ENCODE measurements around the gene TSR2. TPM values are rescaled to one million over a fixed set of nuclear protein-coding genes. Genes with fewer than 3 reads are reported as not detected.

Gene TSR2
- total and polyA plus RNA-seq, 2 donors (not counting 3 experiments of a cell fraction or from before 2014, with no cell fraction given), result 12.4 to 22.8 TPM

DNA sequence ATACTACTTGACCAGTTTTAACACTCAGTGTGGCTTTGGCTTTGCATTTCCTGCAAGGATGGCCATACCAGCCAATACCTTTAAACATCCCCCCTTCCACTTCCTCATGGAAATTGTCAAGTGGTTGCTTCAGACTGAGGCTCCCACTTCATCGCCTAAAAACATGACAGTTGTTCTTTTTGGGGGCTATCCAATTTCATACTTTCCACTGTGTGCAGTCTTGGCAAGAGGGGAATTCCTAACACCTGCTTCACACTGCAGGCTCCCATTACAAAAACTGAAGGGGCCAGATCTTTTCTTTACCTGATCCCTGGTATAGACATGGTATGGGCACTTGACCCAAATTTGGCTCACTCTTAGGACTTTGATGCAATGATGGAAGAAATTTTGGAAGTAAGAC, 28.5 kb upstream of the TSR2 start:
- no peak for FAIRE-seq
- Histone ChIP-seq H3K9ac (replicated peaks; ENCODE audit: extremely low read depth, insufficient read depth, low read length) (no peak overlapping the region), H3K4me1 (ENCODE audit: control insufficient read depth, extremely low read depth, insufficient read depth, low read length) (no peaks in the 10 kb centered on the region), H3K79me2 (ENCODE audit: control insufficient read depth, insufficient read depth, low read length) (no peaks in the 10 kb centered on the region), H3K36me3 (ENCODE audit: control insufficient read depth in 2 of 2, extremely low read depth in 1 of 2, insufficient read depth in 2 of 2, low read length in 2 of 2) (no peaks in the 10 kb centered on the region), H3K4me3 (replicated peaks in 1 of 3; ENCODE audit: insufficient read depth in 1 of 3, low read depth in 1 of 3, low read length in 3 of 3) (no peak overlapping the region), H3K9me3 (replicated peaks; ENCODE audit: control insufficient read depth, insufficient read depth, low read length) (no peaks in the 10 kb centered on the region), H3K9me1 (replicated peaks; ENCODE audit: control insufficient read depth, extremely low read depth, insufficient read depth, low read length) (no peaks in the 10 kb centered on the region), H3K27me3 (ENCODE audit: control insufficient read depth in 2 of 2, insufficient read depth in 2 of 2, low read length in 2 of 2) (no peaks in the 10 kb centered on the region), H3K27ac (ENCODE audit: insufficient read depth, low read depth, low read length) (no peak overlapping the region), H3K4me2 (ENCODE audit: insufficient read depth, low read length) (no peak overlapping the region), H4K20me1 (replicated peaks; ENCODE audit: control insufficient read depth, extremely low read depth, insufficient read depth, low read length) (no peaks in the 10 kb centered on the region), H2AFZ (ENCODE audit: low read depth, low read length) (no peak overlapping the region)
- no peak for DNase-seq (ENCODE audit: low read depth, low spot score)
- POLR2A ChIA-PET, result no interaction called here
- CTCF ChIA-PET, result no interaction called here
- dilution Hi-C loops (cut with MboI; ENCODE audit: extremely low pct_ligation_motif_present, low sequenced_read_pairs), result no loop called here
- TF ChIP-seq POLR2AphosphoS5 (IDR thresholded peaks at IDR 0.05; ENCODE audit: insufficient read depth, low read depth, low read length) (no peak), JUN (IDR thresholded peaks at IDR 0.05; ENCODE audit: borderline replicate concordance, insufficient read depth, insufficient read length, low read depth) (no peak), GATA2 (IDR thresholded peaks at IDR 0.05; ENCODE audit: insufficient read depth, insufficient read length, low read depth, low read length) (no peak), MYC (IDR thresholded peaks at IDR 0.05; ENCODE audit: low read depth, low read length) (no peak), FOS (IDR thresholded peaks at IDR 0.05; ENCODE audit: borderline replicate concordance, insufficient read depth, low read length) (no peak)
- TF ChIP-seq, protein P1, sequence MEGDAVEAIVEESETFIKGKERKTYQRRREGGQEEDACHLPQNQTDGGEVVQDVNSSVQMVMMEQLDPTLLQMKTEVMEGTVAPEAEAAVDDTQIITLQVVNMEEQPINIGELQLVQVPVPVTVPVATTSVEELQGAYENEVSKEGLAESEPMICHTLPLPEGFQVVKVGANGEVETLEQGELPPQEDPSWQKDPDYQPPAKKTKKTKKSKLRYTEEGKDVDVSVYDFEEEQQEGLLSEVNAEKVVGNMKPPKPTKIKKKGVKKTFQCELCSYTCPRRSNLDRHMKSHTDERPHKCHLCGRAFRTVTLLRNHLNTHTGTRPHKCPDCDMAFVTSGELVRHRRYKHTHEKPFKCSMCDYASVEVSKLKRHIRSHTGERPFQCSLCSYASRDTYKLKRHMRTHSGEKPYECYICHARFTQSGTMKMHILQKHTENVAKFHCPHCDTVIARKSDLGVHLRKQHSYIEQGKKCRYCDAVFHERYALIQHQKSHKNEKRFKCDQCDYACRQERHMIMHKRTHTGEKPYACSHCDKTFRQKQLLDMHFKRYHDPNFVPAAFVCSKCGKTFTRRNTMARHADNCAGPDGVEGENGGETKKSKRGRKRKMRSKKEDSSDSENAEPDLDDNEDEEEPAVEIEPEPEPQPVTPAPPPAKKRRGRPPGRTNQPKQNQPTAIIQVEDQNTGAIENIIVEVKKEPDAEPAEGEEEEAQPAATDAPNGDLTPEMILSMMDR (IDR thresholded peaks at IDR 0.05; ENCODE audit: extremely low read depth in 1 of 2, insufficient read depth in 1 of 2, low read depth in 1 of 2, low read length in 2 of 2), result no peak
- TF ChIP-seq, protein P2, sequence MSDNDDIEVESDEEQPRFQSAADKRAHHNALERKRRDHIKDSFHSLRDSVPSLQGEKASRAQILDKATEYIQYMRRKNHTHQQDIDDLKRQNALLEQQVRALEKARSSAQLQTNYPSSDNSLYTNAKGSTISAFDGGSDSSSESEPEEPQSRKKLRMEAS (IDR thresholded peaks at IDR 0.05; ENCODE audit: insufficient read depth, insufficient read length), result no peak
- BruUV-seq (replicated peaks), result no TSS peak
- intact Hi-C loops (cut with micrococcal nuclease), result no loop called here

All from endothelial cell of umbilical vein (primary cell).